ENCODE results near the gene WDR27.

The WDR27 gene

DNA sequence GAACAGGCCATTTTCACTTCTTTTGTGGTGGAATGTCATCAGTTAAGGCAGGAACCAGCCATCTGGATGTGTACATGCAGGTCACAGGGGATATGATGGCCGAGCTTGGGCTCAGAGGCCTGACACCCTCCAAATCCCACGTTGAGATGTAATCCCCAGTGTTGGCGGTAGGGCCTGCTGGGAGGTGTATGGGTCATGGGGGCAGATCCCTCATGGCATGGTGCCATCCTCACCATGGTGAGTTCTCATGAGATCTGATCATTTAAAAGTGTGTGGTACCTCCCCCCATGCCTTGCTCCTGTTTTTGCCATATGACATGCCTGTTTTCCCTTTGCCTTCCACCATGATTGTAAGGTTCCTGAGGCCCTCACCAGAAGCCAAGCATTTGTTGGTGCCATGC is 26.8 kb downstream of the WDR27 start:
- Histone ChIP-seq H3K36me3 (ENCODE audit: insufficient read depth, low read length) (no peaks in the 10 kb centered on the region), H3K27me3 (ENCODE audit: insufficient read depth, low read length, poor library complexity, severe bottlenecking) (no peaks in the 10 kb centered on the region), H4K20me1 (ENCODE audit: insufficient read depth, low read length, poor library complexity, severe bottlenecking) (no peaks in the 10 kb centered on the region), H3K4me2 (ENCODE audit: low read depth, low read length, poor library complexity, severe bottlenecking) (no peak overlapping the region), H3K9me2 (replicated peaks; ENCODE audit: low read depth, low read length) (no peaks in the 10 kb centered on the region), H3K9me3 (ENCODE audit: insufficient read depth, low read depth, low read length) (no peaks in the 10 kb centered on the region), H3K9ac (ENCODE audit: low read depth, low read length, poor library complexity, severe bottlenecking) (no peak overlapping the region), H3K4me1 (ENCODE audit: insufficient read depth, low read length, poor library complexity, severe bottlenecking) (no peaks in the 10 kb centered on the region), H3K79me2 (ENCODE audit: insufficient read depth, low read length) (no peaks in the 10 kb centered on the region), H2AFZ (ENCODE audit: low read length) (no peak overlapping the region), H3F3A (ENCODE audit: low read depth) (no peaks in the 10 kb centered on the region), H3K4me3 (ENCODE audit: low read length, poor library complexity, severe bottlenecking) (no peak overlapping the region)
- TF ChIP-seq, protein P1, sequence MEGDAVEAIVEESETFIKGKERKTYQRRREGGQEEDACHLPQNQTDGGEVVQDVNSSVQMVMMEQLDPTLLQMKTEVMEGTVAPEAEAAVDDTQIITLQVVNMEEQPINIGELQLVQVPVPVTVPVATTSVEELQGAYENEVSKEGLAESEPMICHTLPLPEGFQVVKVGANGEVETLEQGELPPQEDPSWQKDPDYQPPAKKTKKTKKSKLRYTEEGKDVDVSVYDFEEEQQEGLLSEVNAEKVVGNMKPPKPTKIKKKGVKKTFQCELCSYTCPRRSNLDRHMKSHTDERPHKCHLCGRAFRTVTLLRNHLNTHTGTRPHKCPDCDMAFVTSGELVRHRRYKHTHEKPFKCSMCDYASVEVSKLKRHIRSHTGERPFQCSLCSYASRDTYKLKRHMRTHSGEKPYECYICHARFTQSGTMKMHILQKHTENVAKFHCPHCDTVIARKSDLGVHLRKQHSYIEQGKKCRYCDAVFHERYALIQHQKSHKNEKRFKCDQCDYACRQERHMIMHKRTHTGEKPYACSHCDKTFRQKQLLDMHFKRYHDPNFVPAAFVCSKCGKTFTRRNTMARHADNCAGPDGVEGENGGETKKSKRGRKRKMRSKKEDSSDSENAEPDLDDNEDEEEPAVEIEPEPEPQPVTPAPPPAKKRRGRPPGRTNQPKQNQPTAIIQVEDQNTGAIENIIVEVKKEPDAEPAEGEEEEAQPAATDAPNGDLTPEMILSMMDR (conservative IDR thresholded peaks at IDR 0.05; ENCODE audit: low read length): no peak
- no peak for TF ChIP-seq EZH2phosphoT487 (IDR thresholded peaks at IDR 0.05; ENCODE audit: borderline replicate concordance)

DNA sequence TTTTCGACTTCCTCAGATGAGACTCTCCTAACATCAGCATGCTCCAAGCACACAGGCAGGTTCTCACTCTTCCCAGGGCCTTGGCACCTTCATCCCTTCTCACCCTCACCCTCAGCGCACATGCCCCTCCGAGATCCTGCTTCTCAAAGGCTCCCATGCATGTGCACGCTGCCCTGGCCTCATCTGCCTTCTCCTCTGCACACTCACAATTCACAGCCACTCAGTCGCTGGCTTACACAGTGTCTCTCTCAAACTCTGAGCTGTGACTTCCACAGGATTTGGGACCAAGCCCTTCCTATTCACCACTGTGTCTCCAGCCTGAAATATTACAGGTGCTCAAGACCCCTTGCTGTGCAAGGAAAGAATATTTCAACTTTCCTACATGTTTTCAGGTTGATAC is 30.3 kb downstream of the WDR27 start:
- Histone ChIP-seq H3K4me1 (ENCODE audit: insufficient read depth, low read length, poor library complexity, severe bottlenecking) (peaks cover 4% of the 10 kb centered on the region), H3K9me3 (ENCODE audit: insufficient read depth, low read depth, low read length) (no peaks in the 10 kb centered on the region), H3K4me3 (ENCODE audit: low read length, poor library complexity, severe bottlenecking) (no peak overlapping the region), H3K27me3 (ENCODE audit: insufficient read depth, low read length, poor library complexity, severe bottlenecking) (no peaks in the 10 kb centered on the region), H4K20me1 (ENCODE audit: insufficient read depth, low read length, poor library complexity, severe bottlenecking) (no peaks in the 10 kb centered on the region), H3K9ac (ENCODE audit: low read depth, low read length, poor library complexity, severe bottlenecking) (no peak overlapping the region), H3K9me2 (replicated peaks; ENCODE audit: low read depth, low read length) (no peaks in the 10 kb centered on the region), H2AFZ (ENCODE audit: low read length) (no peak overlapping the region), H3F3A (ENCODE audit: low read depth) (no peaks in the 10 kb centered on the region), H3K79me2 (ENCODE audit: insufficient read depth, low read length) (no peaks in the 10 kb centered on the region), H3K4me2 (ENCODE audit: low read depth, low read length, poor library complexity, severe bottlenecking) (no peak overlapping the region), H3K36me3 (ENCODE audit: insufficient read depth, low read length) (no peaks in the 10 kb centered on the region)
- no peak for TF ChIP-seq EZH2phosphoT487 (IDR thresholded peaks at IDR 0.05; ENCODE audit: borderline replicate concordance)
- TF ChIP-seq, protein P1 (conservative IDR thresholded peaks at IDR 0.05; ENCODE audit: low read length): no peak

DNA sequence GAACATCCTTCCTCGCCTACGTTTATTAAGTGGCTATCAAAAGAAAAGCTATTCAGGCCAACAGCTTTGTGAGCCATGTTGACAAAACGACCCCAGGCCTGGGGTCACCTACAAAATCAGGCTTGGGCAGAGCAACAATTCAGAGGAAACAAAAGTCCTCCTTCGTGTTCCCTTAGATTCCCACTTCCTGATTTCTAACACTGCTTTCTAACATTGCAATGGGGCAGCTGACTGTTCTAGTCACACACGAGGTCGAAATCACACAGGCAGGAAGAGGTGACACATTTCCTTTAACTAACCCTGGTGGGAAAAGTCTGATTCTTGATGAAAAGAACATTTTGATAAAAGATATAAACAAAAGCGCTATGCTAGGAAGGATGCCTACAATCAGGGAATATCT is 31.9 kb downstream of the WDR27 start:
- no peaks in the 10 kb centered on the region for H3K9me2 ChIP-seq (replicated peaks; ENCODE audit: low read depth, low read length)
- no peaks in the 10 kb centered on the region for H3K27me3 ChIP-seq (ENCODE audit: insufficient read depth, low read length, poor library complexity, severe bottlenecking)
- H4K20me1 ChIP-seq (ENCODE audit: insufficient read depth, low read length, poor library complexity, severe bottlenecking): no peaks in the 10 kb centered on the region
- H3K9ac ChIP-seq (ENCODE audit: low read depth, low read length, poor library complexity, severe bottlenecking): no peak overlapping the region
- H3K36me3 ChIP-seq (ENCODE audit: insufficient read depth, low read length): no peaks in the 10 kb centered on the region
- no peaks in the 10 kb centered on the region for H3K9me3 ChIP-seq (ENCODE audit: insufficient read depth, low read depth, low read length)
- TF ChIP-seq, protein P1 (conservative IDR thresholded peaks at IDR 0.05; ENCODE audit: low read length): no peak
- TF ChIP-seq EZH2phosphoT487 (IDR thresholded peaks at IDR 0.05; ENCODE audit: borderline replicate concordance): no peak
- H3K4me2 ChIP-seq (ENCODE audit: low read depth, low read length, poor library complexity, severe bottlenecking): no peak overlapping the region
- H3K4me3 ChIP-seq (ENCODE audit: low read length, poor library complexity, severe bottlenecking): no peak overlapping the region
- no peaks in the 10 kb centered on the region for H3F3A ChIP-seq (ENCODE audit: low read depth)
- no peak overlapping the region for H2AFZ ChIP-seq (ENCODE audit: low read length)
- H3K79me2 ChIP-seq (ENCODE audit: insufficient read depth, low read length): no peaks in the 10 kb centered on the region
- peaks cover 4% of the 10 kb centered on the region for H3K4me1 ChIP-seq (ENCODE audit: insufficient read depth, low read length, poor library complexity, severe bottlenecking)

All from Loucy (cell line).